Activated B cell treated with CpG ODN at 0.5 μM for 24 hours (primary cell): ENCODE data around the gene AMFR. TPM values are rescaled to one million over a fixed set of nuclear protein-coding genes. Genes with fewer than 3 reads are reported as not detected.

ENCODE experiments used
- ATAC-seq: fragments of 200-7000 bp; cut with Tn5 transposase; one replicate; pipeline ENCODE4 v1.10.0; 2021; ENCODE audit warnings: low read depth, mild to moderate bottlenecking, moderate library complexity
- CTCF ChIA-PET: fragments of 350-600 bp; sonication (Branson Sonifier 250); formaldehyde crosslinking; loops from one replicate; lab custom pipeline; 2021; ENCODE audit warnings: antibody characterized with exemption; lab: Charles Lee
- POLR2A ChIA-PET: fragments of 350-600 bp; sonication (Branson Sonifier 250); formaldehyde crosslinking; loops from one replicate; lab custom pipeline; 2021; ENCODE audit warnings: antibody characterized with exemption; lab: Charles Lee
- DNase-seq: peaks from one replicate; pipeline ENCODE4 v3.0.0; 2022
- H3K27ac Mint-ChIP-seq: one replicate; pipeline ENCODE4 v1.8.0; 2020; ENCODE audit warnings: mixed read lengths
- H3K27me3 Mint-ChIP-seq: one replicate; pipeline ENCODE4 v1.8.0; 2021; ENCODE audit warnings: mixed read lengths
- H3K36me3 Mint-ChIP-seq: one replicate; pipeline ENCODE4 v1.8.0; 2021; ENCODE audit warnings: low read depth, mixed read lengths
- H3K4me1 Mint-ChIP-seq: one replicate; pipeline ENCODE4 v1.8.0; 2021; ENCODE audit warnings: mixed read lengths
- H3K4me3 Mint-ChIP-seq: one replicate; pipeline ENCODE4 v1.8.0; 2020; ENCODE audit warnings: mild to moderate bottlenecking, mixed read lengths
- H3K9me3 Mint-ChIP-seq: one replicate; pipeline ENCODE4 v1.8.0; 2020; ENCODE audit warnings: mixed read lengths
- CTCF ChIP-seq: fragments of 200-600 bp; IDR thresholded peaks from one replicate; pipeline ENCODE4 v1.8.0; 2022; ENCODE audit warnings: antibody characterized with exemption, mild to moderate bottlenecking
- intact Hi-C: fragments of 100-400 bp; cut with micrococcal nuclease; formaldehyde crosslinking; loops from one replicate; pipeline ENCODE4 v1.15.1; 2024
- total RNA-seq: library from RNA; stranded (reverse); gene quantifications from 2 replicates; pipeline ENCODE4 v1.2.3, GENCODE V29; 2022

AMFR gene
- total RNA-seq, 1 donor from 2014 or later = 134 TPM

- intact Hi-C loops = no loop called here
- ATAC-seq (no peak), DNase-seq (no peak)
- Mint-ChIP-seq H3K27me3 (no peaks in the 10 kb centered on the region), H3K4me1 (no peaks in the 10 kb centered on the region), H3K27ac (no peak overlapping the region), H3K36me3 (no peaks in the 10 kb centered on the region), H3K9me3 (no peaks in the 10 kb centered on the region), H3K4me3 (no peak overlapping the region)
- TF ChIP-seq CTCF = no peak
- ChIA-PET CTCF (no interaction called here), POLR2A (no interaction called here)
These were observed 93.9 kb downstream of the AMFR start for GRCh38 chr16:56331399-56331798.

DNA sequence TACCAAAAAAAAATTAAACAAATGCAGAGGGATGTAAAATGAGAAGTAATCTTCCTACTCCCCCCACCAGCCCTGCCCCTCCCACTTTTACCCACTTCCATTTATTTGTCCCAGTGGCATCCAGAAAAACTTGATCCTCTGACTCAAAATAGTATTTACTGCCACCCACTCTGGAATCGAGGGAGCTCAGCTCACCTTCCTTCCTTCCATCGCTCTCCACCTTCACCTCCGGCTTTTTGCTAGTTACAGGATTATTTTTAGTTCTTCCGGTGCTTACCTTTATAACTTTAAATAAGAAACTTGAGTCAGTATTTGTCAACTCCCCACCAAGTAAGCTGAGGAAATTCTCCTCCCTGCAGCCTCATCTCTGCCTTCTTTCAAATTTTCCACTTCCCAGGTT lies 94.9 kb downstream of the AMFR start:
- CTCF ChIA-PET = no interaction called here
- intact Hi-C loops = no loop called here
- TF ChIP-seq CTCF = no peak
- Mint-ChIP-seq H3K36me3 (no peaks in the 10 kb centered on the region), H3K9me3 (no peaks in the 10 kb centered on the region), H3K27me3 (no peaks in the 10 kb centered on the region), H3K27ac (no peak overlapping the region), H3K4me3 (no peak overlapping the region), H3K4me1 (no peaks in the 10 kb centered on the region)
- POLR2A ChIA-PET = no interaction called here
- DNase-seq (no peak), ATAC-seq (no peak)

- ChIA-PET CTCF (no interaction called here), POLR2A (no interaction called here)
- H3K27ac Mint-ChIP-seq = no peak overlapping the region
- H3K27me3 Mint-ChIP-seq = no peaks in the 10 kb centered on the region
- intact Hi-C loops = no loop called here
- TF ChIP-seq CTCF = no peak
- H3K36me3 Mint-ChIP-seq = no peaks in the 10 kb centered on the region
- H3K4me1 Mint-ChIP-seq = no peaks in the 10 kb centered on the region
- H3K9me3 Mint-ChIP-seq = no peaks in the 10 kb centered on the region
- DNase-seq = no peak
- ATAC-seq = no peak
- no peak overlapping the region for H3K4me3 Mint-ChIP-seq
These were observed 95.5 kb downstream of the AMFR start for GRCh38 chr16:56329887-56330286.

DNA sequence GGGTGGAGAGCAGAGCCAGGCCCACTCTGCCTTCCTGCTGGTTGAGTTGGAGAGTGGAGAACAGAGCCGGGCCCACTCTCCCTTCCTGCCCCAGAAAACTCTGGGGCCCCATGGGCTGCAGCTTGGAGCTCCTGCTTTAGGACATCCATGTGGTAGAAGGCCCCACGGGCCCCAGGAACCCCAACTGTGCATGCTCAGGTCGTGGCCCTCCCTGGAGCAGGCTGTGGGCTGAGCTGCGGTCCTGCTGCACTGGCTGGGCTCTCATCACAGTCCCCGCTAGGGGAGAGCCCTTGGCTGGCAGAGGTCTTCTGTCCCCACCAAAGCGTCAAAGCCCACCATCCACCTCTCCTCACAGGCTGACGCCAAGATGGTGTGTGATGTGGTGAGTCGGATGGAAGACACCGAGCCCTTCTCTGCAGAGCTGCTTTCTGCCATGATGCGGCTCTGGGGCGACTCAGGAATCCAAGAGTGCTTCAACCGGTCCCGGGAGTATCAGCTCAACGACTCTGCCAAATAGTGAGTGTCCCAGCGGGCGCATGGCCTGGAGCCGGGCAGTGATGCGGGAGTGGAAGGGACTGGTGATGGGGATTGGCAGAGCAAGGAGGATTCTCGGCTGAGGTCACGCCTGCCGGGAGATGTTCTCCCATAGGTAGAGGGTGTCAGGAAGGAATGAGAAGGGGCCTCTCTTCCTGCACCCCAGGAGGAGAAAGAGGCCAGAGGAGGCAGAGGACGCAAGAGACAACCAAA lies 96.9 kb downstream of the AMFR start:
- DNase-seq (no peak), ATAC-seq (no peak)
- ChIA-PET POLR2A (no interaction called here), CTCF (interaction anchor here (1.1 kb wide), 1 partner anchor 10 kb away, joined by 3 read pairs; no protein-coding TSS in a partner anchor)
- Mint-ChIP-seq H3K4me1 (no peaks in the 10 kb centered on the region), H3K27ac (no peak overlapping the region), H3K4me3 (no peak overlapping the region), H3K9me3 (no peaks in the 10 kb centered on the region), H3K27me3 (no peaks in the 10 kb centered on the region), H3K36me3 (no peaks in the 10 kb centered on the region)
- no peak for TF ChIP-seq CTCF
- intact Hi-C loops = no loop called here

DNA sequence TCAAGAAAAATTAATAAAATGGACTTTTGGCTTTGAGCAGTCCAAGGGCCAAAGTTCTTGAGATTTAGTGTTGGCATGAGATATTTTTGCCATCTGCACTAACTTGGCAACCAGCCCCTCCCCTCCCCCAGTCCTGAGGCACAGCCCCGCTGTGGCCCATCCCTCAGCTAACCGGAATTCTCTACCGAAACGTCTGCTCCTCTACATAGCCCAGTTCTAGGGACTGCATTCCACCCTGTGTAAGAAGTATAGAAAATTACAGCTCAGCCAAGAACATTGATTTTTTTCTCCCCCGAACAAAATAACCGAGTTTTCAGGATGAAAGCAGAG lies 97.5 kb downstream of the AMFR start:
- DNase-seq (no peak), ATAC-seq (no peak)
- ChIA-PET CTCF (no interaction called here), POLR2A (no interaction called here)
- Mint-ChIP-seq H3K4me3 (no peak overlapping the region), H3K27ac (no peak overlapping the region), H3K27me3 (no peaks in the 10 kb centered on the region), H3K36me3 (no peaks in the 10 kb centered on the region), H3K9me3 (no peaks in the 10 kb centered on the region), H3K4me1 (no peaks in the 10 kb centered on the region)
- intact Hi-C loops = no loop called here
- no peak for TF ChIP-seq CTCF
